Right renal pelvis (tissue), 4 donors: ENCODE results near the gene KYAT1. TPM values are rescaled to one million over a fixed set of nuclear protein-coding genes. Genes with fewer than 3 reads are reported as not detected.
"Not testable (repeated sequence)": the region's sequence is repeated elsewhere in the genome, so short reads cannot be mapped to it uniquely, and the experiment has no call there.

Experiments used
- DNase-seq, 4 donors: peaks; one replicate each; pipeline ENCODE4 v3.0.0-alpha.2; 2013; ENCODE audit warnings: low read depth in 4 of 4, low spot score in 3 of 4, missing footprints in 1 of 4
- polyA plus RNA-seq, 4 donors: library from polyadenylated mRNA; unstranded; fragments of 120-200 nt; gene quantifications; one replicate each; pipeline ENCODE4 v1.2.1, GENCODE V29; 2013; ENCODE audit not compliant: insufficient read length in 4 of 4

The KYAT1 gene
- polyA plus RNA-seq, 4 donors = 21.6 to 23.6 (median 22.5) TPM

GRCh38 chr9:128886211-128886891 lies 4.6 kb upstream of the KYAT1 start:
- no peak for DNase-seq

- DNase-seq = no peak
Measured at GRCh38 chr9:128885798-128886197, 4.0 kb upstream of the KYAT1 start.

GRCh38 chr9:128885376-128885775 lies 3.6 kb upstream of the KYAT1 start:
- DNase-seq = no peak

- DNase-seq = no peak
Measured at GRCh38 chr9:128884164-128884563, 2.4 kb upstream of the KYAT1 start.

GRCh38 chr9:128882677-128883603 lies 1.2 kb upstream of the KYAT1 start:
- DNase-seq = no peak

GRCh38 chr9:128877852-128878251 lies 3.9 kb downstream of the KYAT1 start:
- DNase-seq = no peak

GRCh38 chr9:128870941-128871265 lies 10.8 kb downstream of the KYAT1 start:
- not testable (repeated sequence) for DNase-seq

GRCh38 chr9:128870128-128870940 lies 11.4 kb downstream of the KYAT1 start:
- DNase-seq = no peak

- DNase-seq = no peak
Measured at GRCh38 chr9:128863647-128864046, 18.1 kb downstream of the KYAT1 start.

- no peak for DNase-seq
Measured at GRCh38 chr9:128862401-128862851, 19.3 kb downstream of the KYAT1 start.

- DNase-seq = no peak
Measured at GRCh38 chr9:128861501-128861900, 20.2 kb downstream of the KYAT1 start.

- no peak for DNase-seq
Measured at GRCh38 chr9:128860937-128861336, 20.8 kb downstream of the KYAT1 start.

- DNase-seq = not testable (repeated sequence)
Measured at GRCh38 chr9:128858476-128858875, 23.3 kb downstream of the KYAT1 start.

- DNase-seq = not testable (repeated sequence)
Measured at GRCh38 chr9:128854454-128854853, 27.3 kb downstream of the KYAT1 start.

- DNase-seq = not testable (repeated sequence)
Measured at GRCh38 chr9:128852646-128853045, 29.1 kb downstream of the KYAT1 start.

- DNase-seq = not testable (repeated sequence)
Measured at GRCh38 chr9:128851779-128852600, 29.8 kb downstream of the KYAT1 start.

- not testable (repeated sequence) for DNase-seq
Measured at GRCh38 chr9:128851024-128851423, 30.7 kb downstream of the KYAT1 start.

- DNase-seq = no peak
Measured at GRCh38 chr9:128847803-128848202, 33.9 kb downstream of the KYAT1 start.

- DNase-seq = no peak
Measured at GRCh38 chr9:128846680-128847030, 35.1 kb downstream of the KYAT1 start.
